Mesodermal cell (in vitro differentiated cells): ENCODE results near the gene HNF4A. TPM values are rescaled to one million over a fixed set of nuclear protein-coding genes. Genes with fewer than 3 reads are reported as not detected.
"Not testable (repeated sequence)": the region's sequence is repeated elsewhere in the genome, so short reads cannot be mapped to it uniquely, and the experiment has no call there.

Experiments used
- H3K27ac ChIP-seq: 2 replicates; pipeline ENCODE4 v1.7.0; 2013; ENCODE audit warnings: mild to moderate bottlenecking, low read depth, low read length, moderate library complexity; ENCODE audit not compliant: severe bottlenecking
- H3K36me3 ChIP-seq: 2 replicates; pipeline ENCODE4 v1.7.1; 2013; ENCODE audit warnings: mild to moderate bottlenecking, low read length, moderate library complexity; ENCODE audit not compliant: control insufficient read depth, insufficient read depth
- H3K4me1 ChIP-seq: one replicate; pipeline ENCODE4 v1.7.1; 2013; ENCODE audit warnings: mild to moderate bottlenecking, low read length; ENCODE audit not compliant: insufficient read depth, control insufficient read depth, poor library complexity, severe bottlenecking
- H3K4me3 ChIP-seq: 2 replicates; pipeline ENCODE4 v1.7.0; 2013; ENCODE audit warnings: low read length, control low read depth, mild to moderate bottlenecking; ENCODE audit not compliant: insufficient read depth, poor library complexity, severe bottlenecking; ENCODE audit errors: extremely low read depth
- H3K9me3 ChIP-seq: 2 replicates; pipeline ENCODE4 v1.7.1; 2013; ENCODE audit warnings: mild to moderate bottlenecking, low read length, moderate library complexity; ENCODE audit not compliant: control insufficient read depth
- WGBS, 2 experiments: methylation state at CpG; one replicate each; pipeline ENCODE4 v1.1.5; 2013; ENCODE audit warnings: missing lambda C conversion rate in 2 of 2; ENCODE audit not compliant: insufficient coverage in 2 of 2; 5-methylcytosine and 5-hydroxymethylcytosine counted together
- polyA plus RNA-seq, 2 experiments: library from polyadenylated mRNA; stranded (reverse); fragments of 50-300 nt; gene quantifications; one replicate each; pipeline ENCODE4 v1.2.3, GENCODE V29; 2013

The HNF4A gene
- not detected for polyA plus RNA-seq (2013, experiment 1 of 2)
- 0.20 TPM for polyA plus RNA-seq (2013, experiment 2 of 2)

DNA sequence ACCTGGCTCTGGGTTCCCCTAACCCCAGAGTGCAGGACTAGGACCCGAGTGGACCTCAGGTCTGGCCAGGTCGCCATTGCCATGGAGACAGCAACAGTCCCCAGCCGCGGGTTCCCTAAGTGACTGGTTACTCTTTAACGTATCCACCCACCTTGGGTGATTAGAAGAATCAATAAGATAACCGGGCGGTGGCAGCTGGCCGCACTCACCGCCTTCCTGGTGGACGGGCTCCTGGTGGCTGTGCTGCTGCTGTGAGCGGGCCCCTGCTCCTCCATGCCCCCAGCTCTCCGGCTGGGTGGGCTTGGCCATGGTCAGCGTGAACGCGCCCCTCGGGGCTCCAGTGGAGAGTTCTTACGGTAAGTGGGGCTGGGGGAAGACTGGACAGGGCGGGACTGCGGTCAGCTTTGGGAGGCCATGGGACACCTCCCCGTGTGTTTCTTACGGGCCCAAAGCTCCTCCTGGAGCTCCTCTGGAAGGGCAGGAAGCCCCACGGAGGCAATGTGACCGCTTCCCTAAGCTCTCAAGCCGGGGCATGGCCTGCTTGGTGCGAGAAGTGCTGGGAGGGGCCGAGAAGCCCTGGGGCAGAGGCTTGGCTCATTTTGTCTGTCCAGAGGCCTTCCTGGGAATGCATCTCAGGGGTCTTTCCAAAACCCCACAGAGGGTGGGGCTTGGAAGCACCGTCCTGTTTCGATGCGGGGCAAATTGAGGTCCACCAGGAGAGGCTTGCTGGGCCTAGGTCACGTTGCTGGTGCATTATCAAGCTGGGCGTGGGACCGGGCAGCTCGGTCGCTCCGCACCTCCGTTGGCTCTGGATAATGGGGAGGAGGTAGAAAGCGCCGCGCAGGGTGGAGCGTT, at the start of gene HNF4A:
Gene HNF4A, plus strand, starts transcription at position 202 of the 855 bp plus-strand sequence. Its CDS starts 106 bp downstream, at position 308.
- Histone ChIP-seq H3K9me3 (no peaks in the 10 kb centered on the region), H3K4me3 (no peak within 1 kb of the TSS), H3K27ac (no peak within 1 kb of the TSS), H3K4me1 (peaks cover 10% of the 10 kb centered on the region), H3K36me3 (no peaks in the 10 kb centered on the region)
- WGBS, 2 experiments = 93 to 95% methylated on average over 34 to 36 of the region's 40 CpGs

DNA sequence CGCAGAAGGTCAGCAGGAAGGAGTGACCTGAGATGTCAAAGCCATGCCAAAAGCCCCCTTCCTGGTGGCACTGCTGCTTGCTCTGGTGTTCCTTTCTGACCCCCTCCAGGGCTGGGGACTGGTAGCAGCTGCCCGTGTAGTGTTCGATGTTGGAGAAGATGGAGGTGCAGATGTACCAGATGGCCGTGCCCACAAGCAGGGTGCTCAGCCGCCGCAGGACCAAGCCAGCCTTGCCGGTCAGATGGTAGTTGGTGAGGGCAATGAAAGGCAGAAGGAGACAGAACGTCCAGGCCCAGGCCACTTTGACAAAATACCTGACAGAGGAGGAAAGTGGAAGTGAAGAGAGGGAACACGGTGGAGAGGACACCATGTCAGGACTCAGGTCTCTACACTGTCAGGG, 48.6 kb upstream of the HNF4A start:
- no peak overlapping the region for H3K27ac ChIP-seq
- H3K36me3 ChIP-seq = peaks cover 3% of the 10 kb centered on the region
- H3K4me1 ChIP-seq = peaks cover 7% of the 10 kb centered on the region
- no peak overlapping the region for H3K4me3 ChIP-seq
- 93% methylated on average over 8 to 9 of the region's 9 CpGs for WGBS, 2 experiments
- no peaks in the 10 kb centered on the region for H3K9me3 ChIP-seq

DNA sequence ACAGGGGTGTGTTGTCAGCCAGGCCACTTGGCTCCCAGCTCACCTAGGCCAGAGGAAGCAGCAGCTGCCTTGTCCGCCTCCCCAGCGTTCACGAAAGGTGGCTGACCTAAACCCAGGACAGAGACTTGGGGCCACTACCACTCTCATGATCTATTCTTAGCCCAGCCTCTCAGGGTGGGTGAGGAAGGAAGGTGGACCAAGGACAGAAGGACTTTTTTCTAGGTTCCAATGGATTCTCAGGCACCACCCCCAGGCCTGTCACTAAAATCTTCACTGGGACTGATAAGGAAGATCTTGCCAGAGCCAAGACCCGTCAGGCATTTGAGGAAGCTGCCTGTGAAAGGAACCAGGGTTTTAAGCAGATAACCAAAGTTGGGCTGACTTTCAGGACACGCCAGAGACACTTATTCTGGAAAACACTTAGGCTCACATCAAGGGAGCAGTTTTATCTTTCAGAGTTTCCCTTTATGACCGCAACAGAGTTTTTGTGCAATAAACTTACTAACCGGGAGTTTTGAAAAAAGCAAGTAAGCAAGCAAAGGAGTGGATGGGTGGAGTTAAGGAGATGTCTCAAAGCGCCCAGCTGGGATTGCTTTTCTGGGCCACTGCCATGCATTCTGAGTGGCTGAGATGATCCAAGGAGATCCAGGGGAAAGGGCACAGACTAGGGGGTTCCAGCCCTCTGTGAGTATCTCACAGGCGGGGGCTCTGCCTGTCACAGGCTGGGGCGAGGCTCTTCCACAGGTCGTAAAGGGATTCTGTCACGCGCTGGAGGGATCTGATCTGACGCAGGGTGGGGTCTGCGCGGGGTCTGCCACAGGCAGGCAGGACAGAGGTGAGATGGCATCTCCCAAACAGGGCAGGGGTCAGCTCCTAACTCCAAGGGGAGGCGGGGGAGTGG, 45.5 kb upstream of the HNF4A start:
- H3K9me3 ChIP-seq = no peaks in the 10 kb centered on the region
- H3K4me3 ChIP-seq = peak overlapping the region; percentile 65
- H3K4me1 ChIP-seq = peaks cover 7% of the 10 kb centered on the region
- H3K36me3 ChIP-seq = peaks cover 3% of the 10 kb centered on the region
- 43 to 47% methylated on average over 11 to 13 of the region's 17 CpGs for WGBS, 2 experiments
- peak overlapping the region; percentile 65 for H3K27ac ChIP-seq

DNA sequence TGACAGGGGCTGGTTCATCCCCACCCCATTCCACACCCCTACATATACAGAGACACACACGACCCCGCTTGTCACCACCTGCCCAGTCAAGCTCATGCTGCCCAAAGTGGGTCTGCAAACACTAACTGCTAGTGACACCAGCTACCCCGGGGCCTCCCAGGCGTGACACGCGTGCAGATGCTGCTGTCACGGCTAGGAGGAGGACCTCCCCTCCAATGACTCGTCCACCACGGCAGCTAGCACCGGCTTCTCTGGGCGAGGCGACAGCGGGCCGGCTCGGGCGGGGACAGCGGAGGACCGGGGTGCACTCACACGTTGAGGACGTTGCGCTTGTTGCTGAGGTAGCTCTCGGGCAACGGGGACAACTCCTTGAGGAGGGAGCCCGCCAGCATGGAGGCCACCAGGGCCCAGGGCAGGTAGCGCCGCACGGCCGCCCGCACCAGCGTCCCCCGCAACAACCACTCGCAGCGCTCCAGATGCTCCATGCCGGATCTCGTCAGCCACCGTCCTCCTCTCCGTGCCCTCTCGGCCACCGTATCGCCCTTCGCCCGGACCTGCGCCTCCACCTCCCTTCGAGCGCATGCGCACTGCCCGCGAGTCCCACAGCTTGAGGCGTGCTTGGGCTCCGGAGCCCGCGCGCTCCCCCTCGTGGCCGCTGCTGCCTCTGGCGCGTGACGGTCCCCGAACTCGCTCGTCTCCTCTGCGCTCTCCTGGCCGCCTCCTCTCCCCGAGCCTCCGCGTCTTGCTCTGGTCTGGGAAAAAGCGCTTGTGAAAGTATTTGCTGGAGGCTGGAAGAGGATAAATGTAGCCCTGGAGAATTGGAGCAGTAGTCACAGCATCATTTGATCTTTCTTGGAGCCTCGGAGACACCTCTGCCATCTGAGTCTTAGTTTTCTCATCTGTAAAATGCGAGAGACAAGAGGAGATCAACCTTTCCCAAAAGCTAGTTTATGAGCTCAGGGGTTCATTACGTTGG, 44.5 kb upstream of the HNF4A start, which contains the start of gene FITM2:
Gene FITM2, minus strand, starts transcription at position 539 of the 976 bp plus-strand sequence. Its CDS starts 54 bp downstream, at position 485.
- Histone ChIP-seq H3K9me3 (no peaks in the 10 kb centered on the region), H3K36me3 (peaks cover 2% of the 10 kb centered on the region), H3K4me1 (peaks cover 7% of the 10 kb centered on the region), H3K4me3 (peak within 1 kb of the TSS; percentile 65), H3K27ac (peak within 1 kb of the TSS; percentile 65)
- 1 to 3% methylated on average over 38 to 55 of the region's 70 CpGs for WGBS, 2 experiments

DNA sequence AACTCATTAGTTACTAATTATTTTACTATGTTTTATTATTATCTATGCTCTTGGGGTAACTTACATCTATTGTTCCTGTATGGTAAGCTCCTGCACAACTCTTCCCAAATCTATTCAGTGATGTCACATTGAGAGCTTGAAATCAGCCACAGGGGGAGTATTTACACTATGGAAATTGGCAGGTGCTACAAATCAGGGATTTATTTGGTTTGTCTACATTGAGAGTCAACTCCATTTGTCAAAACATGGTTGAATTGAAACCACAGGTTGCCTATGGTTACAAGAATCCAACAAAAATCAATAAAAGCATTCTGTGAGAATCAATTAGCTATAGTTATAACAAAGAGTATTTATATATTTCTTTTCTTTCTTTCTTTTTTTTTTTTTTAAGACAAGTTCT, 40.6 kb upstream of the HNF4A start:
- Histone ChIP-seq H3K4me3 (no peak overlapping the region), H3K9me3 (peaks cover under 1% of the 10 kb centered on the region), H3K4me1 (peaks cover 4% of the 10 kb centered on the region), H3K36me3 (no peaks in the 10 kb centered on the region), H3K27ac (no peak overlapping the region)

DNA sequence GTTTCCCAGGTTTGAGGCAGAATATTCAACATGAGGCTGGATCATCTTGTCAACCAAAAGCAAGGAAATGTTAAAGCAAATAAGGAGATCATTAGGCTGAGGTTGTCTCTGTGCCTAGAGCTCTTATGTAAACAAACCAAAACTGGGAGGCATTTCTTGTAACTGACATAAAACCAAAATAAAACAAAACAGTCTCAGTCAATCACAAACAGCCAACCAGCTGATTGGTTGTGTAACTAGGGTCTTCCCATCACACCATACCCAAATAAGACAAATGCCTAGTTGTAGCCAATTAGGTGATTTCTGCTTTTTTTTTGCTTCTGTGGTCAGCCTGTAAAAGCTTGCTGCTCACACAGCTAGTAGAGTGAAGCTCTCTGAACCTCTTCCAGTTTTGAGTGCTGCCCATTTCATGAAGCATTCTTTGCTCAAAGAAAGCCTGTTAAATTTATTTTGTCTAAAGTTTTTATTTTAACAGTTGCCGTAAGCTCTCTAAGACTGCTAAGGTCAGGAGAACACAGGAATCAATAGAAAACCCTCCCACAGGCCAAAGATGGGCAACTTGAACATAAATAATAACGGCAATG, 35.6 kb upstream of the HNF4A start:
- 100% methylated on average over 1 of the region's 2 CpGs; no CpG with 5 or more reads in 1 of the 2 experiments for WGBS, 2 experiments
- Histone ChIP-seq H3K36me3 (no peaks in the 10 kb centered on the region), H3K4me3 (no peak overlapping the region), H3K9me3 (peaks cover 3% of the 10 kb centered on the region), H3K27ac (no peak overlapping the region), H3K4me1 (no peaks in the 10 kb centered on the region)

DNA sequence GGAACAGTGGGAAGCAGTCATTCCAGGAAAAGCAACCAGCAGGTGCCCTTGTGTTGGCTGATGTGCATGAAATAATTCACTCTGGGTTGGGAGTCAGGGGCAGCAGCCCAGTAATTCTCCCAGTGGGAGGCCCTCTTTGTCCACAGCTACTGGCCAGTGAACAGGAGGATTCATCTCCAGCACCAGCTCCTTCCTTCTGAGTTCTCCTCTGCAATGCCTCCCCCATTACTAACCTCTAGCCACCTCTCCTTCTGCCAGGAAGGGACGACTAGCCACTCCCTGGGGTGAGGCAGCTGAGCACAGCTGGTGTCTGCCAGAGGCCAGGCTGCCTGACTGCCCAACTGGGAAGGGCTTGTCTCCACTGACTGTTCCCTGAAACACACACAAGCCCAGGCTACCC, 31.2 kb upstream of the HNF4A start:
- Histone ChIP-seq H3K4me3 (no peak overlapping the region), H3K36me3 (no peaks in the 10 kb centered on the region), H3K4me1 (no peaks in the 10 kb centered on the region), H3K27ac (no peak overlapping the region), H3K9me3 (peaks cover 3% of the 10 kb centered on the region)
- WGBS, 2 experiments = 0 to 50% methylated on average over 1 of the region's 1 CpG

DNA sequence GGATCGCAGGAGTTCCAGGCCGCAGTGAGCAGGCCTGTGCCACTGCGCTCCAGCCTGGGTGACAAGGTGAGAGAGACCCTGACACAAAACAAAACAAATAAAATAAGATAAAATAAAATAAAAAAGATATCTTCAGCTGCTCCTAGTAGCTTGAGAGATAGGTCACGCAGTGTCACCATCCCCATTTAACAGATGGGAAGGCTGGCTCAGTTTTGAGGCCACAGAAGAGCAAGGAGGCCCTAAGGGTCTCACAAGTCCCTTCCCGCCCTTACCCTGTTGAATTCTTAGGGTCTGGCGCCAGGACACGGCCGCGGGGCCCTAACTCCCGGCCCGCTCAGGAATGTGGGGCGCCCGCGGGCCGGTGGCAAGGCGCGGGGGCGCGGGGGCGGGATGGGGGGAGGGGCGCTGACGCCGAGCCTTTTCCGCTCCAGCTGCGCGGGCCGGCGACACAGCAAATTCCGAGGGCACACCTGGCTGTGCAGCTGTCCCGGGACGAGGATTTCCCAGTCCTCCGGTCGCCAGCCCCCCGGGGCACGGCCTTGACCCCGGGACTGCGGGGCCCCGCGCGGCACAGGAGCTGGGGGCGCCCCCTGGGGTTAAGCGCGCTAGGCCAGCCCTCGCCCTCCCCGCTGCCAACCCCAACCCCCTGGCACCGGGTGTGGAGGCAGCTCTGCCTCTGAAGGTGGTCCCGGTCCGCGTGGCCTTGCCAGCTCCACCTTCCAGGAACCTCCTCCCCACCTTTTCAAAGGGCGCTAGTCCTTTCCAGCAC, 28.9 kb upstream of the HNF4A start:
- H3K36me3 ChIP-seq = no peaks in the 10 kb centered on the region
- no peaks in the 10 kb centered on the region for H3K9me3 ChIP-seq
- 14 to 28% methylated on average over 27 to 28 of the region's 50 CpGs for WGBS, 2 experiments
- H3K4me3 ChIP-seq = peak overlapping the region; percentile 11
- no peaks in the 10 kb centered on the region for H3K4me1 ChIP-seq
- H3K27ac ChIP-seq = no peak overlapping the region

DNA sequence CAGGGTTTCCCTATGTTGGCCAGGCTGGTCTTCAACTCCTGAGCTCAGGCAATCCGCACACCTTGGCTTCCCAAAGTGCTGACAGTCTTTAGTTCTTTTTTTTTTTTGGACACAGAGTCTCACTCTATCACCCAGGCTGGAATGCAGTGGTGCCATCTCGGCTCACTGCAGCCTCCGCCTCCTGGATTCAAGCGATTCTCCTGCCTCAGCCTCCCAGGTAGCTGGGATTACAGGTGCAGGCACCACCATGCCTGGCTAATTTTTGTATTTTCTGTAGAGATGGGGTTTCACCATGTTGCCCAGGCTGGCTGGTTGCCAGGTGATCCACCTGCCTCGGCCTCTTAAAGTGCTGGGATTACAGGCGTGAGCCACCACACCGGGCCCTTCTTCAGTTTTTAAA, 27.8 kb upstream of the HNF4A start:
- WGBS, 2 experiments = 87 to 96% methylated on average over 7 of the region's 7 CpGs
- not testable (repeated sequence) for H3K36me3 ChIP-seq, H3K4me1 ChIP-seq, H3K9me3 ChIP-seq, H3K4me3 ChIP-seq, H3K27ac ChIP-seq
